ACC112 (cell line): ENCODE measurements around the gene CACNA2D2.

Experiments used
- H2AFZ ChIP-seq: fragments of 200-600 bp; sonication (generic); one replicate; pipeline ENCODE4 v1.6.0; 2017; ENCODE audit warnings: antibody characterized with exemption, low read length; ENCODE audit not compliant: unreplicated experiment
- H3K27ac ChIP-seq: fragments of 200-600 bp; sonication (generic); 2 replicates; pipeline ENCODE4 v1.5.1; 2014; ENCODE audit warnings: low read depth, mild to moderate bottlenecking, antibody characterized with exemption, low read length, moderate library complexity
- H3K27me3 ChIP-seq: fragments of 200-600 bp; sonication (generic); 2 replicates; pipeline ENCODE4 v1.6.1; 2014; ENCODE audit warnings: mild to moderate bottlenecking, antibody characterized with exemption, low read length, moderate library complexity, mixed read lengths; ENCODE audit not compliant: insufficient read depth
- H3K36me3 ChIP-seq: fragments of 200-600 bp; sonication (generic); 2 replicates; pipeline ENCODE4 v1.6.1; 2016; ENCODE audit warnings: mild to moderate bottlenecking, antibody characterized with exemption, low read length, moderate library complexity, mixed read lengths; ENCODE audit not compliant: insufficient read depth
- H3K4me1 ChIP-seq: fragments of 200-600 bp; sonication (generic); one replicate; pipeline ENCODE4 v1.6.1; 2016; ENCODE audit warnings: low read length, mixed read lengths; ENCODE audit not compliant: insufficient read depth, unreplicated experiment, control insufficient read depth
- H3K4me3 ChIP-seq: fragments of 200-600 bp; sonication (generic); 2 replicates; pipeline ENCODE4 v1.5.1; 2014; ENCODE audit warnings: mild to moderate bottlenecking, low read depth, low read length
- H3K79me2 ChIP-seq: fragments of 200-600 bp; sonication (generic); one replicate; pipeline ENCODE4 v1.6.0; 2016; ENCODE audit warnings: low read length; ENCODE audit not compliant: control insufficient read depth, unreplicated experiment, insufficient read depth

The CACNA2D2 gene

DNA sequence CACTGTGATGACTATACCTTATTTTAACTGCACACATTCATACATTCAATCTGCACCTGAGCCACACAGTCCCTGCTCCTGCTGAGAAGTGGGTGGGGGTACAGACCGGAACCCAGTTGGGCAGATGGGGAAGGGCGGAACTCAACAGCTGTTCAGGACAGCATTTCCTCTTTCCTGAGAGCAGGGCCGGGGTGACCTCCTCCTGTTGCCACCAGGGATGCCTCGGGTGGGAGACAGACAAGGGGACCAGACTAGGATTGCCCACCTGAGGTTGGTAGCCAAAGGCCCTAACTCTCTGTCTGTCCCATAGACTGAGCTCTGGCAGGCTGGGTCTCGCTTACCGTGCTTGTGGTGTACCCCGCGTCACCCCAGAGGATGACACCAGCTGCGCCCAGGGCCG, 184.8 kb downstream of the CACNA2D2 start:
- no peak overlapping the region for H3K4me3 ChIP-seq
- no peaks in the 10 kb centered on the region for H3K27me3 ChIP-seq
- no peak overlapping the region for H3K27ac ChIP-seq
- peaks cover 33% of the 10 kb centered on the region for H3K4me1 ChIP-seq
- H2AFZ ChIP-seq: no peak overlapping the region
- H3K79me2 ChIP-seq: peaks cover 22% of the 10 kb centered on the region
- peaks cover 10% of the 10 kb centered on the region; the same call in 1 of the 2 replicates for H3K36me3 ChIP-seq

DNA sequence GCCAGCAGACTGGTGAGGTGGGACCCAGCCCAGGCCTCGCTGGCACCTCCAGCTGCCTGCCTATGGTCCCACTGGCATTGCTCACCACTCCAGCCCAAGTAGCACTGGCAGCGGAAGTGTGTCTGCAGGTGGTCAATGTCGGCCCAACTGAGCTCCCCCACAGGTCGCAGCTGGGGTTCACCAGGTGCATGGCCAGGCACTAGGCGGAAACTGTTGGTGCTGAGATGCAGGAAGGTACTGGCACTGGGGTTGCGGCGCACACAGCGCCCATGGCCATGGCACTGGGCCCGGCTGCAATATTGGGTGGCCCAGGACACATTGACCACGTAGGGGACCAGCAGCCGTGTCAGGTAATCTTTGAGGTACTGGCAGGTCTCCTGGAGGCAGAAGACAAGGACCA, 185.3 kb downstream of the CACNA2D2 start:
- Histone ChIP-seq H3K27ac (no peak overlapping the region), H2AFZ (no peak overlapping the region), H3K27me3 (no peaks in the 10 kb centered on the region), H3K4me3 (no peak overlapping the region), H3K4me1 (peaks cover 29% of the 10 kb centered on the region), H3K36me3 (peaks cover 10% of the 10 kb centered on the region; the same call in 1 of the 2 replicates), H3K79me2 (peaks cover 22% of the 10 kb centered on the region)

DNA sequence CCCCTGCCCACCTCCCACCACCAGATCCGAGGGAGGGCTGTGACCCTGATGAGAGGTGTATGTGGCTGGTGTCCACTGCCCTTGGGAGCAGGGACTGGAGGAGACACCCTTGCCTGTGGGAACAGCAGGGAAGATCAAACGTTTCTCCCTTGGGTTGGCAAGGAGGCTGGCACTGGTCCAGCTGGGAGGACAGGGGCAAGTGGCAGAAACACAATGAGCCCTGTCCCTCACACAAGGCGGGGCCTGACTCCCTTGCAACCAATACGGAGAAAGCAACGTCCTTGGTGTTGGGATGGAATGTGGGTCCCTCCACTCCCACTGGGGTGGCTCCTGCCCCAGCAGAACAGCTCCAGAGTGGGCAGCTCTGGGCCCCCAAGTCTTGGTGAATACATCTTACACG, 186.1 kb downstream of the CACNA2D2 start:
- no peaks in the 10 kb centered on the region for H3K27me3 ChIP-seq
- H2AFZ ChIP-seq: no peak overlapping the region
- H3K27ac ChIP-seq: no peak overlapping the region
- peaks cover 10% of the 10 kb centered on the region; the same call in 1 of the 2 replicates for H3K36me3 ChIP-seq
- peaks cover 22% of the 10 kb centered on the region for H3K79me2 ChIP-seq
- peaks cover 23% of the 10 kb centered on the region for H3K4me1 ChIP-seq
- H3K4me3 ChIP-seq: no peak overlapping the region

DNA sequence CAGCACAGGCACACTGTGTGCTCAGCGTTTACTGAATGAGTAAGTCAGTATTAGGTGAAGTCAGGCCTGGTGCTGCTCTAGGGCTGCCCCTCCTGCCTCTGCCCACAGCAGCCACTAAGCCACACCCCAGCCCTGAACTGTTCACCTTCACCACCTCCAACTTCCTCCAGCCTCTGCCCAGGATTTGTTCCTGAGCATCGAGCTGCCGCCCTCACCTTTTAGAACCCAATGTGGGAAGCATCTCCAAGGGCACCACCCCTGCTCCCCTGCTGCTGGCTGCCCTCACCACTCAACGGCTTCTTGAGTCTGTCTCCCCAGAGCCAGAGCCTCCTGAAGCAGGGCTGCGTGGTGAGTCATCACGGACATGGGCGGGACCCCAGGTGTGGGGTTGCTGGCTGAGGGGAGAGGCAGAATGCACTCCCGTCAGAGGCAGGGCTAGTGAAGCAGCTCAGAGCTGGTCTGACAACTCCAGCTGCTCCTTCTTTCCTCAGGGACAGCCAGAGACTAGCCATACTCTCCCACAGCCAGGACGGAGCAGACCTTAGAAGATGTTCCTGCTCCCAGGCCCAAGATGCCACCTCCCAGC, 186.7 kb downstream of the CACNA2D2 start:
- no peak overlapping the region for H3K27ac ChIP-seq
- no peak overlapping the region for H3K4me3 ChIP-seq
- H2AFZ ChIP-seq: no peak overlapping the region
- H3K36me3 ChIP-seq: peaks cover 10% of the 10 kb centered on the region; the same call in 1 of the 2 replicates
- no peaks in the 10 kb centered on the region for H3K27me3 ChIP-seq
- peaks cover 17% of the 10 kb centered on the region for H3K4me1 ChIP-seq
- peaks cover 22% of the 10 kb centered on the region for H3K79me2 ChIP-seq

DNA sequence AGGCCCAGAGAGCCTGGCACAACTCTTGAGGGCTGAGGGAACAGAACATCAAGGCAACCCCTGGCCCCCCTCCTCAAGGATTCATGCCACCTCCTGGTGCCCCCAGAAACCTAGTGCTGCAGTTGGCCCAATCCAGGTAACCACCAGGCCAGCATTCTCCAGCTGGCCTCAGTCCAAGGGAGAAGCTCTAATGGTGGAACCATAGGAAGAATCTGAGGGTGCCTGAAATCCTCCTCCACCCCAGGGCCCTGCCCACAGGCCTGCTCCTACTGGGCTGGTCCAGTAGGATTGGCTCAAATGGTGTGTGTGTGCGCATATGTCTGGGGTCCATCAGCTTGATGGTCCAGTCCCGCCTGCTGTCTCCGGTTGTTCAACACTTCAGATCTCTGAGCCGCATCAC, 188.6 kb downstream of the CACNA2D2 start:
- no peaks in the 10 kb centered on the region for H3K27me3 ChIP-seq
- peaks cover 12% of the 10 kb centered on the region; the same call in 1 of the 2 replicates for H3K36me3 ChIP-seq
- H3K4me3 ChIP-seq: no peak overlapping the region
- H3K79me2 ChIP-seq: peaks cover 13% of the 10 kb centered on the region
- H3K4me1 ChIP-seq: peaks cover 10% of the 10 kb centered on the region
- no peak overlapping the region for H3K27ac ChIP-seq
- H2AFZ ChIP-seq: no peak overlapping the region

DNA sequence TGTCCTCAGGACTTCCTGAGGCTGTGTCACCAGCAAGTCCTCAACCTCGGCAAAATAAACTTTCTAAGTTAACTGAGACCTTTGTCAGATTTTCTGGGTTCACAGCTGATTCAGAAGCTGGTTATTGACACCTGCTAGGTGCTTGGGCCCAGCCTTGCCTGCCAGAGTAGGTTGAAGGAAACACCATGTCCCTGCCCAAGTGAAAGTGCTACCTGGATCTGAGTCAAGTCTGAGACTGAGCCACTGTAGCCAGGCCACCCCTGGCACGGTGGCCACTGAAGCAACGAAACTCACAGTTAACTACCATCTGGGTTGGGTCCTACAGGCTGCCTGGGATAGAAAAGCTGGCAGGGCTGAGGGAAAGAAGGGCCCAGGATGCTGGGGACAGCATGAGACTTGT, 189.1 kb downstream of the CACNA2D2 start:
- Histone ChIP-seq H3K79me2 (peaks cover 8% of the 10 kb centered on the region), H3K4me3 (no peak overlapping the region), H2AFZ (no peak overlapping the region), H3K27me3 (no peaks in the 10 kb centered on the region), H3K4me1 (peaks cover 10% of the 10 kb centered on the region), H3K36me3 (peaks cover 14% of the 10 kb centered on the region; the same call in 1 of the 2 replicates), H3K27ac (no peak overlapping the region)
